Neural cell (in vitro differentiated cells): ENCODE data around the gene KIRREL2. TPM values are rescaled to one million over a fixed set of nuclear protein-coding genes. Genes with fewer than 3 reads are reported as not detected.

ENCODE experiments used
- H2AFZ ChIP-seq: fragments of 200-600, 300-800 bp; sonication (generic), shearing (Covaris generic); 2 replicates; pipeline ENCODE4 v1.6.0; 2014; ENCODE audit warnings: low read depth, mild to moderate bottlenecking, antibody characterized with exemption, low read length, moderate library complexity
- H3F3A ChIP-seq: fragments of 200-600 bp; shearing (Covaris generic); 2 replicates; pipeline ENCODE4 v1.6.1; 2016; ENCODE audit warnings: mild to moderate bottlenecking, moderate library complexity, mixed read lengths, antibody characterized with exemption, low read length; ENCODE audit not compliant: insufficient read depth, poor library complexity, severe bottlenecking
- H3K27ac ChIP-seq: fragments of 200-600, 300-800 bp; sonication (generic), shearing (Covaris generic); 2 replicates; pipeline ENCODE4 v1.5.1; 2014; ENCODE audit warnings: mild to moderate bottlenecking, low read length, moderate library complexity
- H3K27me3 ChIP-seq: fragments of 300-800, 200-600 bp; sonication (generic), shearing (Covaris generic); 2 replicates; pipeline ENCODE4 v1.6.0; 2014; ENCODE audit warnings: mild to moderate bottlenecking, low read depth, low read length, moderate library complexity; ENCODE audit not compliant: insufficient read depth
- H3K36me3 ChIP-seq: fragments of 300-800, 200-600 bp; sonication (generic), shearing (Covaris generic); 2 replicates; pipeline ENCODE4 v1.5.1; 2014; ENCODE audit warnings: mild to moderate bottlenecking, antibody characterized with exemption, low read length, moderate library complexity; ENCODE audit not compliant: insufficient read depth
- H3K4me2 ChIP-seq: fragments of 300-800, 200-600 bp; sonication (generic), shearing (Covaris generic); 2 replicates; pipeline ENCODE4 v1.6.0; 2014; ENCODE audit warnings: mild to moderate bottlenecking, low read length
- H3K4me3 ChIP-seq: fragments of 300-800, 200-600 bp; sonication (generic), shearing (Covaris generic); 2 replicates; pipeline ENCODE4 v1.5.1; 2014; ENCODE audit warnings: mild to moderate bottlenecking, low read length, moderate library complexity
- H3K79me2 ChIP-seq: fragments of 200-600 bp; shearing (Covaris generic); replicated peaks from 2 replicates; pipeline ENCODE4 v1.6.0; 2014; ENCODE audit warnings: mild to moderate bottlenecking, low read length, moderate library complexity; ENCODE audit not compliant: insufficient read depth
- H3K9ac ChIP-seq: fragments of 300-800, 200-600 bp; sonication (generic), shearing (Covaris generic); 2 replicates; pipeline ENCODE4 v1.6.1; 2016; ENCODE audit warnings: mild to moderate bottlenecking, low read length, mixed read lengths
- H3K9me2 ChIP-seq: fragments of 200-600 bp; shearing (Covaris generic); 2 replicates; pipeline ENCODE4 v1.6.1; 2016; ENCODE audit warnings: mild to moderate bottlenecking, low read length, mixed read lengths; ENCODE audit not compliant: insufficient read depth
- H3K9me3 ChIP-seq: fragments of 200-600, 300-800 bp; sonication (generic), shearing (Covaris generic); 2 replicates; pipeline ENCODE4 v1.6.1; 2016; ENCODE audit warnings: mild to moderate bottlenecking, mixed run types, low read length, moderate library complexity, mixed read lengths
- H4K20me1 ChIP-seq: fragments of 200-600 bp; shearing (Covaris generic); 2 replicates; pipeline ENCODE4 v1.6.1; 2016; ENCODE audit warnings: mild to moderate bottlenecking, mixed run types; ENCODE audit not compliant: insufficient read depth
- EZH2 ChIP-seq: fragments of 200-600, 300-800 bp; shearing (Covaris generic), sonication (generic); IDR thresholded peaks from 2 replicates; pipeline ENCODE4 v1.6.1; 2014; ENCODE audit warnings: antibody characterized with exemption, low read length, borderline replicate concordance, mild to moderate bottlenecking; ENCODE audit not compliant: insufficient read depth, poor library complexity, severe bottlenecking
- MXI1 ChIP-seq: fragments of 450-650 bp; conservative IDR thresholded peaks from 2 replicates; pipeline ENCODE4 v1.6.1; 2014; ENCODE audit warnings: antibody characterized with exemption, mild to moderate bottlenecking; ENCODE audit not compliant: poor library complexity, severe bottlenecking
- POLR2AphosphoS5 ChIP-seq: IDR thresholded peaks from 2 replicates; pipeline ENCODE4 v1.6.1; 2012
- RAD21 ChIP-seq: fragments of 450-650 bp; conservative IDR thresholded peaks from 2 replicates; pipeline ENCODE4 v1.6.1; 2014; ENCODE audit warnings: antibody characterized with exemption, mild to moderate bottlenecking, moderate library complexity
- SMC3 ChIP-seq: fragments of 450-650 bp; conservative IDR thresholded peaks from 2 replicates; pipeline ENCODE4 v1.6.1; 2014; ENCODE audit warnings: antibody characterized with exemption, mild to moderate bottlenecking, moderate library complexity; ENCODE audit not compliant: poor library complexity
- TAF1 ChIP-seq: IDR thresholded peaks from 2 replicates; pipeline ENCODE4 v1.6.1; 2012; ENCODE audit warnings: low read depth
- polyA plus RNA-seq: library from polyadenylated mRNA; depleted of rRNA; stranded (reverse); fragments of >200 nt; gene quantifications from 2 replicates; pipeline ENCODE4 v1.2.3, GENCODE V29; 2014
- TF ChIP-seq, protein P1 (sequence below): fragments of 450-650 bp; IDR thresholded peaks from 2 replicates; pipeline ENCODE4 v1.5.1; 2014; ENCODE audit warnings: antibody characterized with exemption, mild to moderate bottlenecking, moderate library complexity; ENCODE audit not compliant: poor library complexity, severe bottlenecking
- TF ChIP-seq, protein P2 (sequence below): IDR thresholded peaks from 2 replicates; pipeline ENCODE4 v1.6.1; 2012; ENCODE audit warnings: borderline replicate concordance

KIRREL2 gene
- polyA plus RNA-seq, 1 donor from 2014 or later = 0.79 TPM

- H3K36me3 ChIP-seq = no peaks in the 10 kb centered on the region
- H3K9ac ChIP-seq = no peak overlapping the region
- H3F3A ChIP-seq = no peaks in the 10 kb centered on the region
- H3K27me3 ChIP-seq = peaks cover 54% of the 10 kb centered on the region
- no peak overlapping the region for H3K4me2 ChIP-seq
- TF ChIP-seq EZH2 (no peak), TAF1 (no peak), POLR2AphosphoS5 (no peak), SMC3 (no peak), RAD21 (no peak)
- TF ChIP-seq, protein P1, sequence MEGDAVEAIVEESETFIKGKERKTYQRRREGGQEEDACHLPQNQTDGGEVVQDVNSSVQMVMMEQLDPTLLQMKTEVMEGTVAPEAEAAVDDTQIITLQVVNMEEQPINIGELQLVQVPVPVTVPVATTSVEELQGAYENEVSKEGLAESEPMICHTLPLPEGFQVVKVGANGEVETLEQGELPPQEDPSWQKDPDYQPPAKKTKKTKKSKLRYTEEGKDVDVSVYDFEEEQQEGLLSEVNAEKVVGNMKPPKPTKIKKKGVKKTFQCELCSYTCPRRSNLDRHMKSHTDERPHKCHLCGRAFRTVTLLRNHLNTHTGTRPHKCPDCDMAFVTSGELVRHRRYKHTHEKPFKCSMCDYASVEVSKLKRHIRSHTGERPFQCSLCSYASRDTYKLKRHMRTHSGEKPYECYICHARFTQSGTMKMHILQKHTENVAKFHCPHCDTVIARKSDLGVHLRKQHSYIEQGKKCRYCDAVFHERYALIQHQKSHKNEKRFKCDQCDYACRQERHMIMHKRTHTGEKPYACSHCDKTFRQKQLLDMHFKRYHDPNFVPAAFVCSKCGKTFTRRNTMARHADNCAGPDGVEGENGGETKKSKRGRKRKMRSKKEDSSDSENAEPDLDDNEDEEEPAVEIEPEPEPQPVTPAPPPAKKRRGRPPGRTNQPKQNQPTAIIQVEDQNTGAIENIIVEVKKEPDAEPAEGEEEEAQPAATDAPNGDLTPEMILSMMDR = no peak
- no peak overlapping the region for H2AFZ ChIP-seq
- no peaks in the 10 kb centered on the region for H3K9me2 ChIP-seq
- no peak overlapping the region for H3K4me3 ChIP-seq
- H3K27ac ChIP-seq = no peak overlapping the region
- no peaks in the 10 kb centered on the region for H4K20me1 ChIP-seq
- H3K79me2 ChIP-seq = no peaks in the 10 kb centered on the region
- H3K9me3 ChIP-seq = peaks cover 4% of the 10 kb centered on the region
These were observed 14.6 kb upstream of the KIRREL2 start for GRCh38 chr19:35841961-35842595.

DNA sequence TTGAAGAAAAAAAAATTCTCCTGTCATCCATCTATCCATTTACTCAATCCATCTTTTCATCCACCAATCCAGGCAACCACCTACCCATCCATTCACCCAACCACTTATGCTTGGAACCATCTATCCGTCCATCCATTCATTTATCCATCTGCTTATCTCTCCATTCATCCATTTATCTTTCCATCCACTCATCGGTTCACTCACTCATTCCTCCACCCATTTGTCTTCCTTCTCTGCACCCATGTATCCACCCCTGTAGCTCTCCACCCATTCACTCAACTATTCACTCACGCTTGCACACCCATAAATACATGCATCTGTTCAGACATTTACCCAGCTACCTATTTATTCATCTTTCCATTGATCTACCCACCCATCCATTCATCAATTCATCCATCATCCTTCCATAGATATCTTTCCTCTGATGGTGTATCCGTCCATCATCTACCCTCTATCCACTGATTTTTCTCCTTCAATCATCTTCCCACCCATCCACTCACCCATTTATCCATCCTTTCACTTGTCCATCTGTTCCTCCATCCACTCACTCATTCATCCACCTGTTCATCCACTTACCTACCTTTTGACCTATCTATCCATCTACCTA lies 13.9 kb upstream of the KIRREL2 start:
- no peaks in the 10 kb centered on the region for H3K79me2 ChIP-seq
- peaks cover 4% of the 10 kb centered on the region for H3K9me3 ChIP-seq
- H3K27ac ChIP-seq = no peak overlapping the region
- H3K9me2 ChIP-seq = no peaks in the 10 kb centered on the region
- no peak overlapping the region for H3K4me3 ChIP-seq
- TF ChIP-seq TAF1 (no peak), RAD21 (no peak), MXI1 (no peak), EZH2 (no peak), POLR2AphosphoS5 (no peak), SMC3 (no peak)
- TF ChIP-seq, protein P2, sequence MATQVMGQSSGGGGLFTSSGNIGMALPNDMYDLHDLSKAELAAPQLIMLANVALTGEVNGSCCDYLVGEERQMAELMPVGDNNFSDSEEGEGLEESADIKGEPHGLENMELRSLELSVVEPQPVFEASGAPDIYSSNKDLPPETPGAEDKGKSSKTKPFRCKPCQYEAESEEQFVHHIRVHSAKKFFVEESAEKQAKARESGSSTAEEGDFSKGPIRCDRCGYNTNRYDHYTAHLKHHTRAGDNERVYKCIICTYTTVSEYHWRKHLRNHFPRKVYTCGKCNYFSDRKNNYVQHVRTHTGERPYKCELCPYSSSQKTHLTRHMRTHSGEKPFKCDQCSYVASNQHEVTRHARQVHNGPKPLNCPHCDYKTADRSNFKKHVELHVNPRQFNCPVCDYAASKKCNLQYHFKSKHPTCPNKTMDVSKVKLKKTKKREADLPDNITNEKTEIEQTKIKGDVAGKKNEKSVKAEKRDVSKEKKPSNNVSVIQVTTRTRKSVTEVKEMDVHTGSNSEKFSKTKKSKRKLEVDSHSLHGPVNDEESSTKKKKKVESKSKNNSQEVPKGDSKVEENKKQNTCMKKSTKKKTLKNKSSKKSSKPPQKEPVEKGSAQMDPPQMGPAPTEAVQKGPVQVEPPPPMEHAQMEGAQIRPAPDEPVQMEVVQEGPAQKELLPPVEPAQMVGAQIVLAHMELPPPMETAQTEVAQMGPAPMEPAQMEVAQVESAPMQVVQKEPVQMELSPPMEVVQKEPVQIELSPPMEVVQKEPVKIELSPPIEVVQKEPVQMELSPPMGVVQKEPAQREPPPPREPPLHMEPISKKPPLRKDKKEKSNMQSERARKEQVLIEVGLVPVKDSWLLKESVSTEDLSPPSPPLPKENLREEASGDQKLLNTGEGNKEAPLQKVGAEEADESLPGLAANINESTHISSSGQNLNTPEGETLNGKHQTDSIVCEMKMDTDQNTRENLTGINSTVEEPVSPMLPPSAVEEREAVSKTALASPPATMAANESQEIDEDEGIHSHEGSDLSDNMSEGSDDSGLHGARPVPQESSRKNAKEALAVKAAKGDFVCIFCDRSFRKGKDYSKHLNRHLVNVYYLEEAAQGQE = no peak
- TF ChIP-seq, protein P1 = no peak
- H3K9ac ChIP-seq = no peak overlapping the region
- H3F3A ChIP-seq = no peaks in the 10 kb centered on the region
- no peaks in the 10 kb centered on the region for H4K20me1 ChIP-seq
- no peaks in the 10 kb centered on the region for H3K36me3 ChIP-seq
- no peak overlapping the region for H3K4me2 ChIP-seq
- no peak overlapping the region for H2AFZ ChIP-seq
- H3K27me3 ChIP-seq = peaks cover 59% of the 10 kb centered on the region
